NCI-H187 (cell line): ENCODE measurements around the gene CLDN18.

Source experiments
- DNase-seq, 2 experiments: peaks; one replicate each; lab custom pipeline; 2025; lab: John Stamatoyannopoulos, UW

Gene CLDN18

GRCh38 chr3:138025553-138025952 lies 15.6 kb downstream of the CLDN18 start:
- DNase-seq = no peak

- no peak for DNase-seq
Observed at GRCh38 chr3:138027821-138028220, 17.9 kb downstream of the CLDN18 start.

- no peak for DNase-seq
Observed at GRCh38 chr3:138030734-138031280, 20.8 kb downstream of the CLDN18 start.

- DNase-seq = no peak
Observed at GRCh38 chr3:138031536-138031935, 21.6 kb downstream of the CLDN18 start.

GRCh38 chr3:138032567-138032966 lies 22.6 kb downstream of the CLDN18 start:
- DNase-seq = no peak

- no peak for DNase-seq
Observed at GRCh38 chr3:138033202-138033691, 23.3 kb downstream of the CLDN18 start.

GRCh38 chr3:138034918-138035317 lies 25.0 kb downstream of the CLDN18 start:
- DNase-seq = no peak

GRCh38 chr3:138036572-138036971 lies 26.6 kb downstream of the CLDN18 start:
- DNase-seq = no peak

- DNase-seq = no peak
Observed at GRCh38 chr3:138038725-138039462, 28.9 kb downstream of the CLDN18 start.

- DNase-seq = no peak
Observed at GRCh38 chr3:138042043-138042442, 32.1 kb downstream of the CLDN18 start.

- DNase-seq = no peak
Observed at GRCh38 chr3:138043266-138044029, 33.5 kb downstream of the CLDN18 start.

GRCh38 chr3:138046085-138046484 lies 36.1 kb downstream of the CLDN18 start:
- no peak for DNase-seq

- DNase-seq = no peak
Observed at GRCh38 chr3:138046955-138047354, 37.0 kb downstream of the CLDN18 start.

GRCh38 chr3:138047596-138048158 lies 37.7 kb downstream of the CLDN18 start:
- no peak for DNase-seq

- DNase-seq = no peak
Observed at GRCh38 chr3:138049157-138049919, 39.4 kb downstream of the CLDN18 start.

GRCh38 chr3:138051947-138052802 lies 42.2 kb downstream of the CLDN18 start:
- no peak for DNase-seq

GRCh38 chr3:138054057-138054456 lies 44.1 kb downstream of the CLDN18 start:
- DNase-seq = no peak

GRCh38 chr3:138057384-138057783 lies 47.4 kb downstream of the CLDN18 start:
- DNase-seq = no peak

- DNase-seq = no peak
Observed at GRCh38 chr3:138059261-138059660, 49.3 kb downstream of the CLDN18 start.

- no peak for DNase-seq
Observed at GRCh38 chr3:138060792-138061191, 50.8 kb downstream of the CLDN18 start.

GRCh38 chr3:138062037-138062436 lies 52.1 kb downstream of the CLDN18 start:
- no peak for DNase-seq
